Activated CD4-positive, CD25-positive, alpha-beta regulatory T cell treated with anti-CD3 and anti-CD28 coated beads, Interleukin-2, amount 50 U/mL, for 16 hours (primary cell): ENCODE results near the gene PTX3.

Experiments
- DNase-seq: peaks from one replicate; pipeline ENCODE4 v3.0.0-alpha.2; 2020; ENCODE audit warnings: low read depth, low spot score

PTX3 gene

GRCh38 chr3:157423337-157423736 lies 13.3 kb upstream of the PTX3 start:
- DNase-seq: no peak

- no peak for DNase-seq
Observed at GRCh38 chr3:157427901-157428300, 8.7 kb upstream of the PTX3 start.

GRCh38 chr3:157428853-157429252 lies 7.8 kb upstream of the PTX3 start:
- DNase-seq: no peak

GRCh38 chr3:157429708-157430107 lies 6.9 kb upstream of the PTX3 start:
- DNase-seq: no peak

GRCh38 chr3:157438194-157438730 lies 1.6 kb downstream of the PTX3 start:
- no peak for DNase-seq

GRCh38 chr3:157441102-157441624 lies 4.5 kb downstream of the PTX3 start:
- no peak for DNase-seq

- no peak for DNase-seq
Observed at GRCh38 chr3:157442729-157443128, 6.1 kb downstream of the PTX3 start.

GRCh38 chr3:157443905-157444796 lies 7.5 kb downstream of the PTX3 start:
- DNase-seq: no peak

- no peak for DNase-seq
Observed at GRCh38 chr3:157444797-157445184, 8.1 kb downstream of the PTX3 start.

GRCh38 chr3:157445857-157446256 lies 9.2 kb downstream of the PTX3 start:
- DNase-seq: no peak

- no peak for DNase-seq
Observed at GRCh38 chr3:157447026-157447694, 10.5 kb downstream of the PTX3 start.

GRCh38 chr3:157452097-157452496 lies 15.4 kb downstream of the PTX3 start:
- DNase-seq: no peak

- no peak for DNase-seq
Observed at GRCh38 chr3:157453824-157454223, 17.2 kb downstream of the PTX3 start.

- no peak for DNase-seq
Observed at GRCh38 chr3:157459706-157460105, 23.1 kb downstream of the PTX3 start.

- DNase-seq: no peak
Observed at GRCh38 chr3:157460253-157460652, 23.6 kb downstream of the PTX3 start.

- DNase-seq: no peak
Observed at GRCh38 chr3:157463816-157464215, 27.2 kb downstream of the PTX3 start.

GRCh38 chr3:157464321-157464720 lies 27.7 kb downstream of the PTX3 start:
- DNase-seq: no peak

- DNase-seq: no peak
Observed at GRCh38 chr3:157465741-157466140, 29.1 kb downstream of the PTX3 start.

- DNase-seq: no peak
Observed at GRCh38 chr3:157467200-157467599, 30.6 kb downstream of the PTX3 start.

- no peak for DNase-seq
Observed at GRCh38 chr3:157469561-157470294, 33.1 kb downstream of the PTX3 start.

GRCh38 chr3:157471064-157471463 lies 34.4 kb downstream of the PTX3 start:
- no peak for DNase-seq

GRCh38 chr3:157472648-157473047 lies 36.0 kb downstream of the PTX3 start:
- DNase-seq: no peak
